HepG2 (cell line): Measurements from ENCODE around the gene ZNF217. TPM values are rescaled to one million over a fixed set of nuclear protein-coding genes. Genes with fewer than 3 reads are reported as not detected.
A peak's percentile ranks its signal among the peaks of the same experiment; 100 is the strongest.

Experiments
- DNMT3B ChIP-seq: conservative IDR thresholded peaks from 2 replicates; pipeline ENCODE4 v1.6.1; 2016; ENCODE audit warnings: missing biosample characterization, control low read depth
- E2F1 ChIP-seq: sonication (generic); formaldehyde crosslinking; IDR thresholded peaks from 2 replicates; pipeline ENCODE4 v1.5.0; 2020; ENCODE audit warnings: missing genetic modification reagents
- HMG20B ChIP-seq: conservative IDR thresholded peaks from 2 replicates; pipeline ENCODE4 v1.6.1; 2016; ENCODE audit warnings: missing genetic modification reagents, missing compliant biosample characterization
- HNF4G ChIP-seq, 2 experiments: sonication (generic) in 1 of 2; formaldehyde crosslinking in 1 of 2; IDR thresholded peaks; 2 replicates each; pipeline versions ENCODE4 v1.4.0 to v1.6.1; 2011 to 2020; ENCODE audit warnings: borderline replicate concordance in 2 of 2, low read depth in 2 of 2, mild to moderate bottlenecking in 2 of 2, low read length in 1 of 2, missing genetic modification reagents in 1 of 2, moderate library complexity in 1 of 2
- HOMEZ ChIP-seq: IDR thresholded peaks from 2 replicates; pipeline ENCODE4 v1.6.1; 2016; ENCODE audit warnings: low read depth
- IRF2 ChIP-seq: IDR thresholded peaks from 2 replicates; pipeline ENCODE4 v1.6.1; 2018; ENCODE audit warnings: missing genetic modification reagents, missing compliant biosample characterization
- MTA1 ChIP-seq: sonication (generic); formaldehyde crosslinking; IDR thresholded peaks from 2 replicates; pipeline ENCODE4 v1.4.0; 2020; ENCODE audit warnings: missing genetic modification reagents, mild to moderate bottlenecking, borderline replicate concordance
- NFKB2 ChIP-seq: sonication (generic); formaldehyde crosslinking; IDR thresholded peaks from 2 replicates; pipeline ENCODE4 v1.4.0; 2020; ENCODE audit warnings: missing genetic modification reagents, borderline replicate concordance
- NR1H2 ChIP-seq: sonication (generic); formaldehyde crosslinking; IDR thresholded peaks from 2 replicates; pipeline ENCODE4 v1.8.1; 2022; ENCODE audit warnings: low read depth, missing genetic modification reagents, borderline replicate concordance
- PHF20 ChIP-seq: sonication (generic); formaldehyde crosslinking; IDR thresholded peaks from 2 replicates; pipeline ENCODE4 v1.5.0; 2020; ENCODE audit warnings: mild to moderate bottlenecking, missing genetic modification reagents
- SNAI1 ChIP-seq: sonication (generic); formaldehyde crosslinking; IDR thresholded peaks from 2 replicates; pipeline ENCODE4 v1.5.0; 2020; ENCODE audit warnings: mild to moderate bottlenecking, missing genetic modification reagents, borderline replicate concordance
- STAT5B ChIP-seq: sonication (generic); formaldehyde crosslinking; IDR thresholded peaks from 2 replicates; pipeline ENCODE4 v1.4.0; 2020; ENCODE audit warnings: missing genetic modification reagents
- SUZ12 ChIP-seq: fragments of 150-350 bp; IDR thresholded peaks from 2 replicates; pipeline ENCODE4 v1.6.1; 2014; ENCODE audit warnings: low read depth, low read length
- TCF7 ChIP-seq: sonication (generic); IDR thresholded peaks from 2 replicates; pipeline ENCODE4 v1.6.1; 2016; ENCODE audit warnings: antibody characterized with exemption, low read depth
- TGIF2 ChIP-seq: IDR thresholded peaks from 2 replicates; pipeline ENCODE4 v1.6.1; 2016; ENCODE audit warnings: control low read depth, missing compliant biosample characterization
- THYN1 ChIP-seq: sonication (generic); formaldehyde crosslinking; IDR thresholded peaks from 2 replicates; pipeline ENCODE4 v1.8.1; 2023; ENCODE audit warnings: low read depth, mild to moderate bottlenecking, moderate library complexity, missing genetic modification reagents, borderline replicate concordance
- TOE1 ChIP-seq: sonication (generic); formaldehyde crosslinking; IDR thresholded peaks from 2 replicates; pipeline ENCODE4 v1.4.0; 2020; ENCODE audit warnings: mild to moderate bottlenecking, missing genetic modification reagents
- ZBTB26 ChIP-seq: IDR thresholded peaks from 2 replicates; pipeline ENCODE4 v1.6.1; 2016; ENCODE audit warnings: missing compliant biosample characterization, missing genetic modification reagents, borderline replicate concordance
- ZBTB7A ChIP-seq: sonication (generic); formaldehyde crosslinking; IDR thresholded peaks from 2 replicates; pipeline ENCODE4 v1.8.0; 2022; ENCODE audit warnings: mild to moderate bottlenecking, missing genetic modification reagents
- ZFP41 ChIP-seq: sonication (generic); formaldehyde crosslinking; IDR thresholded peaks from 2 replicates; pipeline ENCODE4 v1.4.0; 2020; ENCODE audit warnings: mild to moderate bottlenecking, missing genetic modification reagents, borderline replicate concordance
- ZFP82 ChIP-seq: sonication (generic); formaldehyde crosslinking; IDR thresholded peaks from 2 replicates; pipeline ENCODE4 v1.5.1; 2020; ENCODE audit warnings: mild to moderate bottlenecking, missing genetic modification reagents, borderline replicate concordance
- ZIK1 ChIP-seq: sonication (generic); formaldehyde crosslinking; IDR thresholded peaks from 2 replicates; pipeline ENCODE4 v1.5.0; 2020; ENCODE audit warnings: mild to moderate bottlenecking, low read depth, missing genetic modification reagents, borderline replicate concordance
- ZNF263 ChIP-seq: sonication (generic); formaldehyde crosslinking; IDR thresholded peaks from 2 replicates; pipeline ENCODE4 v1.4.0; 2020; ENCODE audit warnings: missing genetic modification reagents
- ZNF30 ChIP-seq: sonication (generic); formaldehyde crosslinking; IDR thresholded peaks from 2 replicates; pipeline ENCODE4 v1.5.0; 2020; ENCODE audit warnings: mild to moderate bottlenecking, missing genetic modification reagents
- ZNF776 ChIP-seq: sonication (generic); formaldehyde crosslinking; IDR thresholded peaks from 2 replicates; pipeline ENCODE4 v1.4.0; 2020; ENCODE audit warnings: mild to moderate bottlenecking, missing genetic modification reagents
- ZSCAN25 ChIP-seq: sonication (generic); formaldehyde crosslinking; IDR thresholded peaks from 2 replicates; pipeline ENCODE4 v1.8.0; 2022; ENCODE audit warnings: mild to moderate bottlenecking, missing genetic modification reagents
- polyA plus RNA-seq, 8 experiments: library from polyadenylated mRNA; depleted of rRNA in 3 of 8; stranded (reverse) in 7 of 8; unstranded in 1 of 8; fragments of >200 nt; fragmentation: Illumina TruSeq in 4 of 8; extraction: Trizol in 4 of 8; gene quantifications; 2 replicates each; pipeline versions ENCODE4 v1.2.1 to v1.2.3, GENCODE V29; 2011 to 2016; ENCODE audit warnings: low read depth in 4 of 8, missing spikeins in 1 of 8, mixed read lengths in 1 of 8; ENCODE audit not compliant: insufficient read depth in 1 of 8
- total RNA-seq, 5 experiments: library from RNA; depleted of rRNA; stranded (reverse); fragments of >200 nt; fragmentation: Illumina TruSeq; extraction: Trizol; gene quantifications; 2 replicates each; pipeline ENCODE4 v1.2.3, GENCODE V29; 2016; ENCODE audit warnings: low read depth in 1 of 5

Gene ZNF217
- total and polyA plus RNA-seq, 2 of the 13 experiments (the other 11 are each of a cell fraction or from before 2014, with no cell fraction given) = 22.3 to 29.8 TPM

GRCh38 chr20:53594068-53595017 lies 704 bp upstream of the ZNF217 start (continued):
- TF ChIP-seq THYN1 = no peak
- TF ChIP-seq ZFP82 (CRISPR knock-in tag) = 0 out of 2 replicates have a peak, but pooled peaks have one; percentile 9
- no peak for TF ChIP-seq ZFP41
- TF ChIP-seq MTA1 (CRISPR knock-in tag) = 0 out of 2 replicates have a peak, but pooled peaks have one; percentile 30
- peak; percentile 59; the same call in 1 of the 2 replicates for TF ChIP-seq IRF2 (CRISPR knock-in tag)
- TF ChIP-seq STAT5B (CRISPR knock-in tag) = no peak
- TF ChIP-seq SUZ12 = no peak
- TF ChIP-seq ZIK1 (CRISPR knock-in tag) = peak; percentile 47; the same call in 1 of the 2 replicates
- no peak for TF ChIP-seq ZNF776 (CRISPR knock-in tag)
- TF ChIP-seq NFKB2 (CRISPR knock-in tag) = no peak; the same call in 1 of the 2 replicates
- TF ChIP-seq ZBTB7A (CRISPR knock-in tag) = peak; percentile 95
- TF ChIP-seq TGIF2 (CRISPR knock-in tag) = 0 out of 2 replicates have a peak, but pooled peaks have one; percentile 4
- TF ChIP-seq E2F1 = no peak
- peak; percentile 48; the same call in 1 of the 2 replicates for TF ChIP-seq SNAI1 (CRISPR knock-in tag)
- 0 out of 2 replicates have a peak, but pooled peaks have one; percentile 30 for TF ChIP-seq HMG20B (CRISPR knock-in tag)
- no peak for TF ChIP-seq TCF7
- peak; percentile 41 for TF ChIP-seq ZNF263
- TF ChIP-seq ZBTB26 (CRISPR knock-in tag) = no peak
- no peak for TF ChIP-seq ZNF30
- TF ChIP-seq DNMT3B = no peak
- TF ChIP-seq TOE1 (CRISPR knock-in tag) = no peak
- TF ChIP-seq ZSCAN25 = peak; percentile 71
- TF ChIP-seq HOMEZ (CRISPR knock-in tag) = no peak
- no peak for TF ChIP-seq NR1H2
- 0 out of 2 replicates have a peak, but pooled peaks have one; percentile 8 for TF ChIP-seq HNF4G (IDR thresholded peaks at IDR 0.05; ENCODE audit: borderline replicate concordance, low read depth, low read length)
- no peak for TF ChIP-seq HNF4G (CRISPR knock-in tag; IDR thresholded peaks at IDR 0.05; ENCODE audit: borderline replicate concordance, low read depth)
- peak; percentile 41; the same call in 1 of the 2 replicates for TF ChIP-seq PHF20 (CRISPR knock-in tag)
